Epithelial cell of esophagus (primary cell): ENCODE data around the gene TFPI2.

Source experiments
- DNase-seq: peaks from one replicate; pipeline ENCODE4 v3.0.0; 2010; ENCODE audit warnings: low read depth
- H3K4me3 ChIP-seq: 2 replicates; pipeline ENCODE4 v1.5.1; 2011; ENCODE audit warnings: mild to moderate bottlenecking, low read length, control low read depth
- CTCF ChIP-seq: IDR thresholded peaks from 2 replicates; pipeline ENCODE4 v1.5.1; 2011; ENCODE audit warnings: low read depth, mild to moderate bottlenecking, low read length, control low read depth, inconsistent platforms; ENCODE audit not compliant: insufficient read depth; ENCODE audit errors: missing control alignments

Gene TFPI2

DNA sequence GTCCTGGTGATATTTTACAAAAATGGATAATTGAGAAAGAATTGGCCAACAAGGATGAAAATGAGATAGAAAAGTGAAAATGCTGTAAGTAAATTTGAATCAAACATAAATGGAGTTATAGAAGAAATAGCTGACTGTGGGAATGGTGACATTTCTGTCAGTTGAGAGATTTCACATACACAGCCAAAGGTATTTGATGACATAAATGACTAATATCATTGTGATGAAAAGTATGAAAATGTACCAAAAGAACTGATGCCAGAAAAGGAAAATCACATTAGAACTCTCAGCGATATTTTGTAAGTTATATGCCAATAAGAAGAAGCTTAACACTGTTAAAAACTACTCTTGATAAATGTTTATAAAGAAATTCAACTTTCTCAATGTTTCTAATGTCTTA, 54.9 kb downstream of the TFPI2 start:
- TF ChIP-seq CTCF: no peak
- H3K4me3 ChIP-seq: no peak overlapping the region
- no peak for DNase-seq
